ENCODE results near the gene TPPP3. TPM values are rescaled to one million over a fixed set of nuclear protein-coding genes. Genes with fewer than 3 reads are reported as not detected.

TPPP3 gene
- total RNA-seq, 2 experiments from 2014 or later: not detected

DNA sequence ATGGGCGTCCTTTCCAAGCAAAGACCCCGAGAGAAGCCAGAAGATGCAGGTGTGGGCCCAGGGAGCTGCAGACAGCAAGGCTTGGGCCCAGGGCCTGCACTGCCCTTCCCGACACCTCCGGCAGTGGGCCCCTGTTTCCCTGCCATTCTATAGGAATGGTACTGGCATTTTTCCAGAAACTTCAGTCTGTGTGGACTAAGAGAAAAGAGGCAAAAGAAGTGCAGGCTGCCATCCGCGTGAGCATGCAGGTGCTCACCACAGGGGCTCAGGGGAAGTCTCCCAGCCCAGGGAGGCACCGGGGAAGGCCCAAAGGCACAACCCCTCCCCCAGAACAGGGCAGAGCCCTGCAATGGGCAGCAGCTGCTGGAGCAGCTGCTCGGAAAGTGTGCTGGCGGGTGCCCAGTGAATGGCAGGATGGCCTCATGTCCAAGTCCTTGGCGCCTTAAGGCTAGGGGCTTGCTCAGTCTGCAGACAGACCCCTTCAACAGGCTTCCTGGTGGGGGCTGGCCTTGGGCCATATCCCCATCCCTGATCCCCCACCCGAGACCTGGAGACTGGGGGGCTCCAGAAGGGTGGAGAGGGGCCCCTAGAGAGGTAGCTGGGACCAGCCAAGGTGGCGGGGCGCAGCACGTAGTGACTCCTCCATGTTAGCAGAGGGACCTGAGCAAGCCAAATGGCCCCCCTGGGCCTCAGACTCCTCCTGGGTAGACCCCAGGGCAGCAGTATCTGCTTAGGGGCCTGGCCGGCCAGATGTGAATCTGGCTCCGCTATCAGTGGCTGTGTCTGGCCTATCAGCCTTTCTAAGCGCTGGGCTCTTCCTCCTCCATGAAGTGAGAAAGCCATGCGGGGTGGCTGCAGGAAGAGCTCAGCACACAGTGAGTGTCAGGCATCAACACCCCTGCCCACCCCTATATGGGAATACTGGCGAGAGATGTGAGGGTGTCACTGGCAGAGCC, 6.7 kb upstream of the TPPP3 start:
- H3K4me1 Mint-ChIP-seq: peaks cover 5% of the 10 kb centered on the region
- DNase-seq: no peak

DNA sequence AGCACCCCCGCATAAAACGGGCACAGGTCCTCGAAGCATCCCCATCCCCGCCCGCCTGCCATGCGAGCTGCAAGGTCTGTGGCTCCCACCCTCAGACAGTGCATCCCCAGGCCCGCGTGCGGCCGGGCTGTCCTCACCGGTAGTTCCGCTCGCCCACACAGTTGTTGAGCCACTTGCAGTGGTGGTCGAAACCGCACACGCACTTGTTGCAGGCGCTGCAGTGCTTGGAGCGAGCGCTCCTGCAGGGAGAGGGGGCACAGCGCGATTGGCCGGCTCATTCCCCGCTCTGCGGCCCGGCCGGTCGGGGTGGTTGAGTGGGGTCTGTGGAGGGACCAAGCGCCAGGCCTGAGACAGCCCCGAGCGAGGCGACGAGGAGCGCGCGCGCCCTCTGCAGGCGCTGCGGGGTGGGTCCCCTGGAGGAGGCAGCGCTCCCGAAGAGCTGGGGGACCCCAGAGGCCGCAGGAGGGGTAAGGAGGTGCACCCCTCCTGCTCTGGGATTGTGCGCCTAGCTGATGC, 6.0 kb upstream of the TPPP3 start:
- DNase-seq: peak; percentile 70
- Mint-ChIP-seq H3K36me3 (no peaks in the 10 kb centered on the region), H3K9me3 (no peaks in the 10 kb centered on the region), H3K4me3 (no peak overlapping the region), H3K4me1 (peaks cover 6% of the 10 kb centered on the region), H3K27me3 (peaks cover 16% of the 10 kb centered on the region), H3K27ac (no peak overlapping the region)

More for the DNA sequence above, 6.7 kb upstream of the TPPP3 start:
- Mint-ChIP-seq H3K27ac (no peak overlapping the region), H3K4me3 (no peak overlapping the region), H3K36me3 (no peaks in the 10 kb centered on the region), H3K9me3 (no peaks in the 10 kb centered on the region), H3K27me3 (peaks cover 11% of the 10 kb centered on the region)

DNA sequence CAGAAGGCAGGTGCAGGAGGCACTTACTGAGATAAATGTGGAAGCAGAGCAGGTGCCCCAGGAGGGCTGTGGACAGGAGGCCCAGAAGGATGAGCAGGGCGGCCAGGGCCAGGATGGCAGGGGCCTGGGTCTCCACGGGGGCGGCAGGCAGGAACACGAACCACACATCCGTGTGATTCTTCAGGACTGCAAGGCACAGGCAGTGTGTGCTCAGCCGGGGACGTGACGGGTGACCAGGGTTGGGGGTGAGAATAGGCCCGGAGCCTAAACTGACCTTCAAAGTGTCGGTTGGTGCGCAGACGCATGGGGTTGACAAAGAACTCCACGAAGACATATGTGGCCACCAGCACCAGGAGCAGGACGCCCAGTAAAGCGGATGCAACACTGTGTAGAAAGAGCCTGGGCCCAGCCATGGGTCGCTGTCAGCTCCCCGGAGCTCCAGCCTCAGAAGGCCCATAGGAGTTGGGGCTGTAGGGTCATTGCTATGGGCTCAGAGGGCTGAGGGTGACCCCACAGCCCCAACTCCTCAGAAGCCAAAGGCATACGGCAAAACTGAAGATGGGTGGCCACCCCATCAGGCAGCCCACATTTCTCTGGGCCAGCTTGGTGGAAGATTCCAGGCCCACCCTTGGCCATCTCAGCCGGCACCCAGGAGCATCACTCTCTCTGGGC, 5.4 kb upstream of the TPPP3 start:
- no peak for DNase-seq
- H3K36me3 Mint-ChIP-seq: no peaks in the 10 kb centered on the region
- no peaks in the 10 kb centered on the region for H3K9me3 Mint-ChIP-seq
- peaks cover 22% of the 10 kb centered on the region for H3K27me3 Mint-ChIP-seq
- H3K4me3 Mint-ChIP-seq: no peak overlapping the region
- no peak overlapping the region for H3K27ac Mint-ChIP-seq
- peaks cover 8% of the 10 kb centered on the region for H3K4me1 Mint-ChIP-seq

DNA sequence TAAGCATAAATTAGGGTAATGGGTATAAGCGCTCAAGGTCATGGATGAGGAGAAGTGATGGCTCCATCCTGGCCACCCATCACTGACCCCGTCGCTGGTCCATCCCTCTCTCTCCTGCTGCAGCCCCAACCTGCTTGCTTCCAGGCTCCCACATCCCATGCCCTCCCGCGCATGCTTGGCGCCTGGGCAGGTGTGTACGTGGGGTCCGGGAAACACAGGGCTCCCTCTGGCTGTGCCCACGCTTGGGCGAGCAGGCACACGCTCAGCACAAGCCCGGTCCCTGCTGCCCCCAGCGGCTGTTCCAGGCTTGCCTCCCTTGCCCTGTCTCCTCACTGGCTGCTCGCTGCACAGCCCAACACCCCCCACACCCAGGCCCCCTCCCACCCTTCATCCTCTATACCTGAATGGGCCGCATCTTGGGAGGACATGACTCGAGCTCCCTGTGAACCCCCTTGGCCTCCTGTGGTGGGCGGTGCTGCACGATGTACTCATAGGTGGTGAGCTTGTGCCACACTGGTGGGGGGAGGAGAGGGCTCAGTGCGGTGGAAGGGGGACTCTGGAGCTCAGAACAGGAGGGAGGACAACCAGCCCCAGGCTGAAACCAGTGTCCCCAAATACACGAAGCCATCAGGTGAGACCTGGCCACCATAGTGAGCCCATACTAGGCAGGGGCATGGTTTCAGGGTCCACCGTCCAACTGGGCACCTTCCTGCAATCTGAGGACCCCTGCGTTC, 4.7 kb upstream of the TPPP3 start:
- no peaks in the 10 kb centered on the region for H3K36me3 Mint-ChIP-seq
- DNase-seq: no peak
- H3K27me3 Mint-ChIP-seq: peaks cover 24% of the 10 kb centered on the region
- H3K4me3 Mint-ChIP-seq: no peak overlapping the region
- peaks cover 8% of the 10 kb centered on the region for H3K4me1 Mint-ChIP-seq
- H3K27ac Mint-ChIP-seq: no peak overlapping the region
- no peaks in the 10 kb centered on the region for H3K9me3 Mint-ChIP-seq

DNA sequence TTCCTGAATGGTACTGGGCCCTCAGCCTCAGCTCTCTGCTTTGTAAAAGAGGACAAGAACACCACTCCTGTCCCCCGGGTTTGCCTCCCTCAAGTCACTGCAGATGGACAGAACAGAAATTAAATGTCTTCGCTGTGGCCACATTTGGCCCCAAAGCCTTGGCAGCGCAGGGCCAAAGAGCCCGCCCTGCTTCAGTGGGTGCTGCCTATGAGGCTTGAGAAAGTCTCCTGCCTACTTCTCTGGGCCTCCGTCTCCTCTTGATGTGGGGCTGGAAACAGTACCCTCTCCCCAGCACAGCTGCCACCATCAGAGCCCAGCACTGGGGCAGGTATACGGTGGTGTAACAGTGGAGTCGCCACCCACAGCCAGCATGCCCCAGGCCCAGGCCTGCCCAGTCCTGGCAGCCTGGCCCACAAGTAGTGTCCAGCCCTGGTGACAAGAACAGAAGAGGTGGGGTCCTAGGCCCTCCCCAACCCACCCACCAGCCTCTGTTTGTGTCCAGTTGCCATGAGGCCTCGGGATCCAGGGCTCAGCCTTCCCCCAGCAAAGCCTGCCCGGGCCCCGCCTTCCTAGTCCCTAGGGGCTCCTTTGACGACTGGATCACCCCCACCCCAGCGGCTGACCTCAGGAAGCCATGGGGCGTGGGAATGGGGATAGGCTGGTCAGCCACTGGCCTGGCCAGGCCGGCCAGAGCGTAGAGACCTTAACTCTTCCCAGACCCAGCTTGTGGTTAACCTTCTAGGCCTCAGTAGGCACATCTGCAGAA, 3.9 kb upstream of the TPPP3 start:
- H3K4me3 Mint-ChIP-seq: no peak overlapping the region

DNA sequence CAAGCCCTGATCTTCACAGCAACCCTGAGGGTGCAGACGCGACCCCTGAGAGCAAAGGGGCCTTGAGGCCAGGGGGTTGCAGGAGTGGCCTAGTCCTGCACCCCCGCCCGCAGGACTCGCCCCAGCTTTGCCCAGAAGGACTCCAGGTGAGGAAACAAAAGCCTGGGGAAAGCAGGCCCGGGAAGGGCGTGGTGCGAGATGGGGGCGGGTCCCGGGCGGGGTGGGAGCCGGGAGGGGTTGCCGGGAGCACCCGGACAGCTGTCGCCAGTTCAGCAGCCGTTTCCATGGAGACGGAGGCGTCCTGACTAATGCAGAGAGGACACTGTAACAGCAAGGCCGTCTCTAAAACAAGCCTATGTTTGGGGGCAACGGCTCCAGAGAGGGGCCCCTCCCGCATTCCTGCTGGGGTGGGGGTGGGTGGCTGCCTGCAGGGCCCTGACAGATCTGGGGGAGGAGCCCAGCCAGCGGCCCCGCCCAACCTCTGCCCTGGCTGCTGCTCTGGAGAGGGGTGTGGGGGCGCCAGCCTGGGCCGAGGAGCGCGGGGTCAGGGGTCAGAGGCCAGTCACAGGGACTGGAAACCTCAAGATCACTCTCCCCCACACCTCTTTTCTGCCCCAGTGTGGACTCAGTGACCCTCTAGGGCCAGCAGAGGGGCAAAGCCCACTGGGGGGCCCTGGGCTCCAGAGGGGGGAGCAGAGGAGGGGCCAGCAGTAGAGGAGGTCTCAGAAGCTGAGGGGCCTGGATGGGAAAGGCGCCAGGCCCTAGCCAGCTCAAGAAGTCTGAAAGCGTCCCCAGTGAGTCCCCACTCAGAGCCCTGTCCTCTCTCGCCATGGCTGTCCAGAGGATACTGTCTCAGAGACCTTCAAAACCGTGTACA, 3.1 kb upstream of the TPPP3 start:
- Mint-ChIP-seq H3K36me3 (no peaks in the 10 kb centered on the region), H3K9me3 (no peaks in the 10 kb centered on the region), H3K27me3 (peaks cover 32% of the 10 kb centered on the region), H3K27ac (no peak overlapping the region), H3K4me3 (no peak overlapping the region), H3K4me1 (peaks cover 8% of the 10 kb centered on the region)
- no peak for DNase-seq

More for the DNA sequence above, 3.9 kb upstream of the TPPP3 start:
- no peaks in the 10 kb centered on the region for H3K9me3 Mint-ChIP-seq
- DNase-seq: no peak
- H3K36me3 Mint-ChIP-seq: no peaks in the 10 kb centered on the region
- no peak overlapping the region for H3K27ac Mint-ChIP-seq
- peaks cover 8% of the 10 kb centered on the region for H3K4me1 Mint-ChIP-seq
- peaks cover 31% of the 10 kb centered on the region for H3K27me3 Mint-ChIP-seq

DNA sequence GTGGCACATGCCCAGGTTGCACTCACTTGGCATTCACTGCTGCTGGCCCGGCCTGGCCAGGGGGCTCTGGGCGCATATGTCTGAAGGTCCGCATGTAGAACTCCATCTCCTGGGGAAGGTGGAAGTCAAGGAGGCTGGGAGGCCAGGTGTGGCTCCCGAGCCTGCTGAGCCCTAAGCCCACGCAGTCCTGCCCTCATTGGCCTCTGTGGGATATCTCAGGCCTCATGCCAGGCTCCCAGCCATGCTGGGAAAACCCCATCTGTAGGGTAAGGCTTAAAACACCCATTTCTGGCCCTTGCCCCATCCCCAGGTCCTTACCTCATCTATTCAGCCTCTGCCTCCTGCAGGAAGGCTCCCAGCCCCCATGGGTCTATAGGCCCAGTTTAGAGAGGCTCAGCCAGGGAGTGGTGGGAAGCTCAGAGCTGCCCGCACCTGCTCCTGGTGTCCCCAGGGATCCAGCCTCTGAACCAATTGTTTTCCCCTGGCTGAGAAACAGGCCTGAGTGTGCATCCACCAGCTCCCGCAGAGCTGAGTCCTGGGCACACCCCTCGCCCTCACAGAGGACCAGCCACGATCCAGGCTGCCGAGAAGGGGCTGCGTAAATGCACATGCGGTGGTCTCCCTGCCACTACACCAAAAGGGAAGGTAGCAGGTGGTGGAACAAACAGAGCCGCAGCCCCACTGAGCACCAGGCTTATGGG, 2.3 kb upstream of the TPPP3 start:
- no peaks in the 10 kb centered on the region for H3K36me3 Mint-ChIP-seq
- peaks cover 32% of the 10 kb centered on the region for H3K27me3 Mint-ChIP-seq
- peaks cover 8% of the 10 kb centered on the region for H3K4me1 Mint-ChIP-seq
- no peaks in the 10 kb centered on the region for H3K9me3 Mint-ChIP-seq
- no peak overlapping the region for H3K4me3 Mint-ChIP-seq
- H3K27ac Mint-ChIP-seq: no peak overlapping the region
- DNase-seq: no peak

DNA sequence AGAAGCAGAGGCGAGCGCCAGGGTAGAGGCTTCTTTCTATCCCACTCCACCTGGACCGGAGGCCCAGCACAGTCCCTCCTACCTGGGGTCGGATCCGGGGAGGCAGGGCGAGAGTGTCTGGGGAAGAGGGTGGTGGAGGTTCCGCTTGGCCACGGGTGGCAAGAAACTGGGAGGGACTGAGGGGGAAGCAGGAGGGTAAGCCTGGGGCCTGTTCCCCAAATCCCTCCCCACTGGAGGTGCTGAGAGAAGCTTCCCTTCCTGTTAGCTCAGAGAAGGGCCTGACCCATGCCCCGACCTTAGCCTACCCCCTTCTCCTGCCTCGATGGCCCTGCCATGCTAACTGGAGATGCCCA, 1.8 kb upstream of the TPPP3 start:
- Mint-ChIP-seq H3K4me3 (no peak overlapping the region), H3K9me3 (no peaks in the 10 kb centered on the region), H3K4me1 (peaks cover 8% of the 10 kb centered on the region), H3K27me3 (peaks cover 32% of the 10 kb centered on the region), H3K27ac (no peak overlapping the region), H3K36me3 (no peaks in the 10 kb centered on the region)
- no peak for DNase-seq

DNA sequence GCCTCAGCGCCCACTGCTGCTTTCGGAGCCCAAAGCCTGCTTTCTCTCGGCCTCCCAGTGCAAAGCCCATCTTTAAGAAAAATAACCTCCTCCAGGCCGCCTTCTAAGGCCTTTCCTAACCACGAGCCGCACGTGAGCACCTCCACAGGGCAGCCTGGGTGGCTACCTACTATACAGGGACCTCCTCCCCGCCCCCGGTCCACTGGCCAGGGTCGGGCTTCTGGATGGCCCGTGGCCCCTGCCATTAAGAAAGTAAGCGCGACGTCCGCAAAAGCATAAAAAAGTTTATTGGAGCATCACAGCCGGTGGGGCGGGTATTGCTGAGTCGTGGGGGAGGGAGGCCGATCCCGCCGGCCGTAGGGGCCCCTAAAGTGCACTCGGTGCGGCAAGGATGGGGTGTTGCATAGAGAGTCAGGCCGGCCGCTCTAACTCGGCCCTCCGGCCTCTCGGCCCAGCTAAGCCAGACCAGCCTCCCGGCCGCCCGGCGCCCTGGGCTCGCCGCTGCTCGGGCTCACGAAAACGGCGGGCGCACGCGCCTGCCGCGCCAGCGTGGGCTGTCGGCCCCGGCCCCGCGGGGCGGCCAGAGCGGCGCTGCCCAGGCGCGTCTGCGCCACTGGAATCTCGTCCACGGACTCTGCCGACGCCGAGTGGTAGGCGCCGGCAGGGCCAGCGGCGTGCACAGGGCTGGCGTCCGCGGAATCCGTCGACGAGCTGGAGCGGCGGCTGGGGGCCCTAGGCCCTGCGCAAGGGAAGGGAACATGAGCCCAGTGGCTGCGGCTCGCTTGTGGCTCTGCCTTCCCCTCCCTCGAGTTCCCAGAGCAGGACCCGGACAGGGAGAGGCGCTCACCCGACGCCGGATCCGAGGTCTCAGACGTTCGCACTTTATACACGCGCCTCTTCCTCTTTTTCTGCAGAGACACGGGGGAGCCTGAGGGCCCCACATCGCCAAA, 1.1 kb upstream of the TPPP3 start:
- H3K9me3 Mint-ChIP-seq: no peaks in the 10 kb centered on the region
- H3K27ac Mint-ChIP-seq: no peak overlapping the region
- H3K4me1 Mint-ChIP-seq: peaks cover 8% of the 10 kb centered on the region
- peaks cover 32% of the 10 kb centered on the region for H3K27me3 Mint-ChIP-seq
- H3K4me3 Mint-ChIP-seq: peak overlapping the region; percentile 14
- no peaks in the 10 kb centered on the region for H3K36me3 Mint-ChIP-seq
- DNase-seq: no peak

DNA sequence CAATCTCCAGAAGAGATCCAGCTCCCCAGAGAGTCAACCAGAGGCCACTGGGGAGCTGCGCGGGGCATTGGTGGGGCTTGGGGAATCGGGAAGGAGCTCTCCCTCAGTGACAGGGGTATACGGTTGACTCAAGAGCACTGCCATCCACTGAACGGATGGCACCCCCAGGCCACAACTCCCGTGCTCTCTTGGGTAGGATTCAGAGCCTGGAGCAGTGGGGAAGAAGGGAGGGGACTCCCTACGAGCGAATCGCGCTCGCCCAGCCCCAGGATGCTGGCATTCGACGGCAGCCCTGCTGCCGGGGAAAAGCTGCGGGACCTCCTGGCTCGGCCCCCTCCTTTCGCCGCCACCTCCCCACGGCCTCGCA, 473 bp upstream of the TPPP3 start:
- peaks cover 8% of the 10 kb centered on the region for H3K4me1 Mint-ChIP-seq
- H3K36me3 Mint-ChIP-seq: no peaks in the 10 kb centered on the region
- peaks cover 32% of the 10 kb centered on the region for H3K27me3 Mint-ChIP-seq
- H3K4me3 Mint-ChIP-seq: no peak overlapping the region
- H3K27ac Mint-ChIP-seq: no peak overlapping the region
- no peaks in the 10 kb centered on the region for H3K9me3 Mint-ChIP-seq
- DNase-seq: no peak

DNA sequence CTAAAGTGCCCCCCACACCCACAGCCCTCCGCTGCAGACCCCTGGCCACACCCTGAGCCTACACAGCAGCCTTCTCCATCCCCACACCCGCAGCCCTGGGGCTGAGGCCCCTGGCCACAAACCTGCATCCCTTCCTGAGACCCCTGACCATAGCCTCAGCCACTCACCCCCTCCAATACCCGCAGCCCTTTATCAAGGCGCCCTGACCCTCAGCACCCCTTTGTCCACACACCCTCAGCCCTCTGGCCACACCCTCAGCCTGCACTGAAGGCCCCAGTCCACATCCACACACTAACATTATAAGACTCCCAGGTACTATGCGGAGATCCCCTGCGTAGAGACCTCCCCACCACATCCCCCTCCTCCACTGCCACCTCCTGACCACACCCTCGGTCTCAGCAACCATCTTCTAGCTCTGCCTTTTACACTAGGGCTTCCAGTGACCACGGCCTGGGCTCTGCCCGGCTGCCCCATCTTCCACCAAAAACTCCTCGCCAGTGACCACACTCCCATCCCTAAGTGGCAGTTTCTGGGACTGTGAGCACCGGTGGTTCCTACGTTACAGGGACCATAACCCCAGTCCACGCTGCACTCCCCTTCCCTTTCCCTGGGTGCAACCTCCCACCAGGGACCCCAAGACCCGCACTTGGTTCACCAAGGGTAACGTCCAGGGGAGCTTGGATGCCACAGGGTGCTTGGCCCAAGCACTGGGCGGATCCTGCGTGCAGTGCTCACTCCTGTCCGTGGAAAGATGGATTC, 818 bp downstream of the TPPP3 start:
- peaks cover 7% of the 10 kb centered on the region for H3K4me1 Mint-ChIP-seq
- no peak for DNase-seq
- no peaks in the 10 kb centered on the region for H3K9me3 Mint-ChIP-seq
- H3K27me3 Mint-ChIP-seq: peaks cover 32% of the 10 kb centered on the region
- H3K36me3 Mint-ChIP-seq: no peaks in the 10 kb centered on the region
- no peak overlapping the region for H3K27ac Mint-ChIP-seq
- H3K4me3 Mint-ChIP-seq: no peak overlapping the region

All from activated naive CD8-positive, alpha-beta T cell treated with anti-CD3 and anti-CD28 coated beads for 36 hours (primary cell).